ELR (cell line): ENCODE data around the gene PIK3C2B.
A peak's percentile ranks its signal among the peaks of the same experiment; 100 is the strongest.

Experiments
- DNase-seq: peaks from one replicate; pipeline ENCODE4 v3.0.0-alpha.2; 2015; ENCODE audit warnings: low read depth

Gene PIK3C2B

DNA sequence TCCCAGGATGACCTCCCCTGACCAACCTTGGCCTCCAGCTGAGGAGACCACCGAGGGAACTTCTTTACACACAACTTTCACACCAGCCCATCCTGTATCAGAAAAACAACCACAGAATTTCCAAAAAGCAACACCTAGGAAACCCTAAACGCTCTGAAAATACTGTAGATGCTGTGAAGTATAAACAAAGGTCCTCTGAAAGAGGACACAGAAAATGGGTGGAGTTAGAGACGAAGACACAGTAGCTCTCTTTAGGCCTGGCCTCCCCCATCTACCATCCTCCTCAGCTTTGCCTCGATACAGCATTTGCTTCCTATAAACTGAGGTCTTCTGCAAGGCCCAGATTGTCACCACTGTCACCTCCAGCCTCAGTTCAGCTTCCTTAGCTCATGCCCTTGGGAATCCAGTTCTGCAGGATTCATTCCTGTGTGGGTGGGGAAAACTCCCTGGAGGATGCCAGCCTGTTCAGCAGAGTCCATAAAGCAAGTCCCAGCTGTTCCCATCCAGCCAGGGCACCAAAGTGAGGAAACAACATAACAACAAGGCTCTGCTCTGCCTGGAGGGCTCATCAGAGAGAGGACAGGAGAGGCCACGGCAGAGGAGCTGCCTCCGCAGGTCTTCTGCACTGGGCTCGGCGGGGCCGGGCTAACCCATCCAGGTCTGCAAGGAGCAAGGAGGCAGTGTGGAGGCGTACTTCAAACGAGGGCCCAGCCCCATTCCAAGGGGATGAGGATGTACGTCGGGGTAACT lies 15.0 kb downstream of the PIK3C2B start:
- no peak for DNase-seq

DNA sequence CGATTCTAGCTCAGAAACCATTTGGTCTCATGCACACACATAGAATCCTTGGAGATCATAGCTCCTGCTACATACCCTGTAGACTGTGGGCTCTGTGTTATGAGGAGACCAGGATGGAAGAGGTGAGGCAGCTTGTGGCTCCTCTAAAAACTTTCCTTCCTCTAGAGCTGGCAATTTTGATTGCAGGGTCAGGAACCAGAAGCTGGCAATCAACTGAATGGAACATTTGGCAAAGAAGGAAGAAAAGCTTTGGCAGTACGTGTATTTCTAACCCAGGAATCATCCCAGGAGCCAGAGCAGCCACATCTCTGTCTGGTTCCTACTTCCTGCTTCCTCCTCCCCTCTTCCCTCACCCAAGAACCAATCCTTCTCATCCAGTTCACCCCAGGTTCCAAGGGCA lies 15.7 kb downstream of the PIK3C2B start:
- no peak for DNase-seq

DNA sequence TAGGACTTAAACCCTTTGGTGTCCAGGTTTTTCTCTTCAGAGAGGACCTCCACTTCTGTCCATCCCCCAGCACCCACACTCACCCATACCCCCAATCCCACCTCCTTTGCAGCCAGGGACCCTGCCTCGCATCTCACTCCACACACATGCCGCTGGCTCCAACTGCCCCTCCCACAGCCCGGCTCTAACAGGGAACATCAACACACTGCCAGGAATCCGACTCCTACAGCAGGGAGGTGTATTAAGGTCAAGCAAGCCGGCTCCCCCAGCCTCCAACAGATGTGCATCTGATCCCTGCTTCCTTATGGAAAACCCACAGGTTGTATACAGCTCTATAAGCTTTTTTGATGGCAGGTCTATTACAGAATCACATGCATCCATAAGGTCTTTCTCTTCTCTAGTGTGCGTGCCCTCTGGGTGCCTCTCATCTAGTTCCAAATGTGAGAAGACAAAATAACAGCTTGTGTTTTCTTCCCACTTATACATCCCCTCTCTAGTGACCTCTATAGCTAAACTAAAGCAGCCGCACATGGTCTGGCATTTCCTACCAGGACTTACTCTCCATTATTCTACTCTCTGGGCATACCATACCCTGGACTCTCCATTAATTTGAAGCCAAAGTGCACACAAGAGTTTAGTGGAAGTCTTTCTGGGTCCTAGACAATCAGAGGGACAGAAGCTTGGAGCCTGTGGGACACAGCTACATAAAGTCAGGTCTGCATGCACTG lies 16.3 kb downstream of the PIK3C2B start:
- no peak for DNase-seq

DNA sequence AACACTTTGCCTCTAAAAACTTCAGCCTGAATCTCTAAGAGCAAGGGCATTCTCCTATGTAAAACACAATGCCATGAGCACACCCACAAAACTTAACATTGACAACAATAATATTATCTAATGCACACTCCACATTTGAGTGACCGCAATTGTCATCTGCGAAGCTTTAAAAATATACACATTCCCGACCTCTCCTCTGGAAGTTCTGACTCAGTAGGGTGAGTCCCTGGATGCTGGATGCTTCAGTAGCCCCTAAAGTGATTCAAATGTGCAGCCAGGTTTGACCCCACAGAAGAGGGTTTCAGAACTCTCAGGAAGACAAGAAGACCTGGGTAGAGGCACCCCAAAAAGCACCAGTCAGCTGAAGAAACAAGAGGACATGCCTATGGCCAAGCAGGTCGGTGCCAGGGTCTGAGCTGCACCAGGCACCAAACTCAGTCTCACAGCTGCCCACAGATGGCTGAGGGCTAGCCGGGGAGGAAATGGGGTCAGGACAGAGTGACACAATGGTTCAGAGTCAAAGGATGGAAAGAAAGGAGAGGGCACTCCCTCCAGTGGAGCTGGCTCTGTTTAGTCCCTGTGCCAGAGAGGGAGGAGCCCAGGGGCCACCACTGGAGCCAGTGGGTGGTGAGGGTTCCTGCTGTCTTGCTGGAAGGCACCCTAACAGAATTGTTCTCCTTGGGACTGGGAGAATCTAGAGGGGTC lies 17.4 kb downstream of the PIK3C2B start:
- peak; percentile 31 for DNase-seq

DNA sequence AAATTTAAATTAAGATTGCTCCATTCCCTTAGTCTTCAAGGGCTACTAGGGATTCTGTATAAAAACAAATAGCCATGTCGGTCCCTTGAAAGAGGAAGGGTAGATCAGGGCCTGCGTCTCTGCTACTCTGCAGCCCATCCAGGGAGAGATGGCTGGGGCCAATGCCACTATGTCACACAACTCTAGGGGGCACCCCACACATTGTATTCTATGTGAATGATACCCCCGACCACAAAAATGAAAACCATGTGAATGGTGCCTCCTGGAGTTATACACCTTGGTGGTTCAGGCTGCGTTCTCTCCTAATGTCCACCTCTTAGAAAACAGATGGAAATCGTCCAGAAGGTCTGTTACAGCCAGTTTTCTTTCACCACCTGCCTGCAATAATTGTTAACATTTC lies 18.0 kb downstream of the PIK3C2B start:
- no peak for DNase-seq

DNA sequence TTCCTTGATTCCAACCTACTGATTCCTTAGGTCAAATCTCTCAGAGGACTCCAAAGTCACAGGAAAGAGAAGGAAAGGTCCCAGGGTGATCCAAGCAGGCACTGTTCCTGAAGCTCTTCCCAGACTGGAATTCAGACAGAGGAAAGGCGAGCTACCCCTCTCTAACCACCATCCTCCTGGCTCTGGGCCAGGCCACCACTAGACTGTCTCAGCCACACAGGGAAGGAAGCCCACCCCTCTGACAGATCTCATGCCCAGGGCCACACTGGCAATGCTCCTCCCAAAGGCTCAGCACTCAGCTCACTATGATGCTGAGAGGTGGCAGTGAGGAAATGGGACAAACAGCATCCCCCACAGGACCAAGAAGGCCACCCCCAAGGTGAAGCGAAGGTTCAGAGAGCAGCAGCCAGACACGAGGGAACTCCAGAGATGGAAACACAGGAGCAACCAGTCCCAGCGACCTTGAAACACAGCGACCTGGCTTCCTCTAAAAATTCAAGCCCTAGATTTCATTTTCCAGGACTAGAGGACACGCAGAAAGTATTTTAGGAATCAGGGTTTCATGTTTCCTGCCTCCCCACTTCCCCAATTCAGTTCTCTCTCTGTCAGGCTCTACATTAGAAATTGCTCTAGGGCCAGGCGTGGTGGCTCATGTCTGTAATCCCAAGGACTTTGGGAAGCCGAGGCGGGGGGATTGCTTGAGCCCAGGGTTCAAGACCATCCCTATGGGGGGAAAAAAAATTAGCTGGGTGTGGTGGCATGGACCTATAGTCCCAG lies 18.8 kb downstream of the PIK3C2B start:
- DNase-seq, result no peak

DNA sequence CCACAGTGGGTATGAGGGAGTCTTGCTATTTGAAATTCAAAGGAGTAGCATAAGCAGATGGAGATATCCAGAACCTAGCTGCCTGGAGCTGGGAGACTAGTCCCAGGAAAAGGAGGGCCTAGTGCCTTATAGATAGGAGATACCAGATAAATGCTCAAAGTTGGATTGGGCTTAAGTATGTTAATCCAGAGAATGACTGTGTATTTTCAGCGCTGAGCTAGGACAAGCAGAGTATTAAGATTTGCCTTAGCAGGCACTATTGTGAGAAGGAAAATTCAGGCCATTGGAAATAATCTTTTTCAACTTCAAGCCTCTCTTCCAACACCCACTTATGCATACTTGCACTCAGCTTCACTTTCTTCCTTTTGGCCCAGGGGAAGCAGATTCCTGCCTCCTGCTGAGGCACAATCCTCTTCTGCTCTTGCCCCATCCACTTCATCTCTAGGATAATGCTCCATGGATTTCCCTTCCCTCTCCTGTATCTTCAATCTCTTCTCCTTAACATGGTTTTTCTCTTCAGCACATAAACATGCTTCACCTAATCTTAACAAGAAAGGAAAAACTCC lies 21.1 kb downstream of the PIK3C2B start:
- no peak for DNase-seq

DNA sequence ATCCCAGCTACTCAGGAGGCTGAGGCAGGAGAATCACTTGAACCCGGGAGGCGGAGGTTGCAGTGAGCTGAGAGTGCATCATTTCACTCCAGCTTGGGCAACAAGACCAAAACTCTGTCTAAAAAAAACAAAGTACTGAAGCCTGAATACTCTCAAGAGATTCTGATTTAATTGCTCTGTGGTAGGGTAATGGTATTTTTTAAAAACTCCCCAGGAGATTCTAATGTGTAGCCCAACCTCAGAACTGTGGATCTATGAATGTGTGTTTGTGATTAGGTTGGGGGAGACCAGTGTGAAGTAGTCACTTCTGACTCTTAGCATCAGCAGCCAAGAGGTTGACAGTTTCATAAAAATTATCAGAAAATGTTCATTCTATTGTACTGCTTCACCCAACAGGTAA lies 21.9 kb downstream of the PIK3C2B start:
- DNase-seq, result no peak

DNA sequence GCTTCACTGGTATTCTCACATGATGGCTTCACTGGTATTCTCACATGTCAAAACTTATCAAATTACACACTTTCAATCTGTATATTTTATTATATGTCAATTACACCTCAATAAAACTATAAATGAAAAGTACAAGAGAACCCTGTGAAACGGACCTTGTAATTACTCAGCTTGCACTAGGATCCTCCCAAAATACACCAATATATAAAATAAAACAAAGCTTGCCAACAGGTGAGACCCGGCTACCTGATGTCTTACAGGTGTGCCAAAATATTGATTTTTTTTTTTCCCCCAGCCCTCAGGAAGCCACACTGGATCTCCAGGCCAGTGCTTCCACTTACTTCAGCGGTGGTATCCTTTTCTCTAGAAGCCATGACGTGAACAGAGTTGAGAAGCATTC lies 22.9 kb downstream of the PIK3C2B start:
- no peak for DNase-seq

DNA sequence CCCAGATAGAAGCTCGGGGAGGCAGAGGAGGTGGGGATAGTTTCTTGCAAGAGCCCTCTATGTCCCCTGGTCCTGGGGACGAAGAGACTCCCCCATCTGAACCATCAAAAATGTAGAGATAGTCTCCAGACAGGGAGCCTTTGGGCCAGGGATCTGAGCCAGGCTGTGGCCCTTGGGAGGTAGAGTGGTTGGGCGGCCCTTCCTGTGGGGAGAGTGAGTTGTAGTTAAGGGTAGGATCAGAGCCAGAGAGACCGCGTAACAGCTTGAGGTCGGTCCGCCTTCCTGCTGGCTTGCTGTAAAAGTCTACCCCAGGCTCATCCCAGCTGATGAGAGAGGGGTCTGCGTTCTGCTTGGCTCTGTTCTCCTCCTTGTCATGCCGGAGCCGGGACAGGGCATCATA lies 25.3 kb downstream of the PIK3C2B start:
- DNase-seq, result no peak

DNA sequence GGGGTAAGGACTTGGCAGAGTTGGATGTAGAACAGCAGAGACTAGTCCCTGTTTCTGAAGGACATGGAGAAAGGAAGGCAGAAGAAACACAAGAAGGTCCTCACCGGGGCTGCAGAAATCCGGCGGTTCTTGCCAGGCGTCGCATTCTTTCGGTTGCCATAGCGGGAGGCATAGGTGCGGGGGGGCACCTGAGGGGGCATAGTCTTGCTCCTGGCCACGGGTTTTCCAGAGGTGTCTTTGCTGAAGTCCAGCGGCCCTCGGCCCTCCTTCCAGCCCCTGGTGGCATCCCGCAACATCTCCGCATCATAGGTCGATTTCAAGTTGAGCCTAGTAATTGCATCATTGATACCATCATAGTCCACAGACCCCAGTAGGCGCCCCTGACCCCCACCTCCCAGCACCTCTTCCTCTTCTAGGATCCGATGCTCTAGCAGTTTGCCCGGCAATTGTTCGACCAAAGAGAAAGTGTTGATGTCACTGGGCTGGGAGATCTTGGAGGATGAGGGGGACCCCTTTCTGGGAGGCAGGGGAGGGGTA lies 25.8 kb downstream of the PIK3C2B start:
- no peak for DNase-seq

DNA sequence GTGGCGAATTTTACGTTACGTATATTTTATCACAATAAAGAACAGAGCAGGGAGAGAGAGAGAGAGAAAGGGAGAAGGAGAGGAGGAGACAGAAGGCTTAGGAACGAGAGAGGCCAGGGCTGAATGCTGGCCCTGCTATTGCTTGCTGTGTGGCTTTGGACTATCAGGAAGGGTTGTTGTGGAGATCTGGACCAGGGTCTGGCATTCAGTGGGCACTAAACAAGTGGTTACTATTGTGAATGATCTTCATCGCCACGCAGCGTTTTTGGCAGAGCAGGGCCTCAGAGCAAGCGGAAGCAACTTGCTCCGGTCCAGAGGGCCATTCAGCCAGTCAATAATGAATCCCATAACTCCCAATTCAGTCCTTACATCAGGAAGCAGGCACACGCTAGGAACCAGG lies 26.4 kb downstream of the PIK3C2B start:
- DNase-seq, result no peak

DNA sequence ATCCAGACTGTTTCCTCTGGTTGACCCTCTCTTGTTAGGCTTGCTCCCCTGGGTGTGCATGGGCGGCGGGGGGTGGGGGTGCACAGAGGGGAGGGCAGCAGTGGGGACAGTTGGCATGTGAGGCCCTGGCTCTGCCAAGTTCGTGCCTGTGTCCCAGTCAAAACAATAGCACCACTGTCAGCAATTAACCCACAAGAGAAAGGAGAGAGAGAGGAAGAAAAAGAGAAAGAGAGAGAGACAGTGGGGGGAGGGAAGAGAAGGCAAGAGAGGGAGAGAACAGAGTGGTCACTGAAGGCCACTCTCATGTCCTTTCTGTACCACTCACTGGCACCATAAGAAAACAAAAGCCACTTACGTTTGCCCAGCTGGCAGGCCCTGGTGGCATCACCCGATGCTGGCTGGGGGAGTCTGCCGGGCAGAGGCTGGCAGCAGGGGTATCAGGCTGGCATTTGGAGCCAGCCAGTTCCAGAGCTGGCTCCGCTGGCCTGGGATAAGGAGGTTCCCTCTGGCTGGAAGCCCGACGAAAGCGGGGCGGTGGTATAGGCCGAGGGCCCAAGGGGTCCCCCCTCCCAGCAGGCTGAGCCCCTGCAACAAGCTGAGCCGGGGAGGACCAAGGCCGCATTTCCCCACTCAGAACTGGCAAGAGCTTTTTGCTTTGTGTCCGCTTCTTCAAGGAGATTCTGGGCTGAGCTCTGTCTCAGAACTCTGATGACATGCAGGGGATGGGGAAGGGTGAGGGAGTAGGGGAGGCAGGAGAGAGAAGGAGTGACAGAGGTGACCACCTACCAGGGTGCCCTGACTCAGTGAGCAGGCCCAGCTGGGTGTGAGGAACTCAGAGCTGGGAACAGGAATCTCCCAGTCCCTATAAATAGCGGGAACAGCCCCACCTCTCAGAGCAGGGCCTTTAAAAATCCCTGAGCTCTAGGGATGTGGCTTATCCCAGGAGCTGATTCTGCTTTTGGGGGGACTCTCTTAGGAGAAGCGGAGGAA lies 27.9 kb downstream of the PIK3C2B start:
- no peak for DNase-seq

DNA sequence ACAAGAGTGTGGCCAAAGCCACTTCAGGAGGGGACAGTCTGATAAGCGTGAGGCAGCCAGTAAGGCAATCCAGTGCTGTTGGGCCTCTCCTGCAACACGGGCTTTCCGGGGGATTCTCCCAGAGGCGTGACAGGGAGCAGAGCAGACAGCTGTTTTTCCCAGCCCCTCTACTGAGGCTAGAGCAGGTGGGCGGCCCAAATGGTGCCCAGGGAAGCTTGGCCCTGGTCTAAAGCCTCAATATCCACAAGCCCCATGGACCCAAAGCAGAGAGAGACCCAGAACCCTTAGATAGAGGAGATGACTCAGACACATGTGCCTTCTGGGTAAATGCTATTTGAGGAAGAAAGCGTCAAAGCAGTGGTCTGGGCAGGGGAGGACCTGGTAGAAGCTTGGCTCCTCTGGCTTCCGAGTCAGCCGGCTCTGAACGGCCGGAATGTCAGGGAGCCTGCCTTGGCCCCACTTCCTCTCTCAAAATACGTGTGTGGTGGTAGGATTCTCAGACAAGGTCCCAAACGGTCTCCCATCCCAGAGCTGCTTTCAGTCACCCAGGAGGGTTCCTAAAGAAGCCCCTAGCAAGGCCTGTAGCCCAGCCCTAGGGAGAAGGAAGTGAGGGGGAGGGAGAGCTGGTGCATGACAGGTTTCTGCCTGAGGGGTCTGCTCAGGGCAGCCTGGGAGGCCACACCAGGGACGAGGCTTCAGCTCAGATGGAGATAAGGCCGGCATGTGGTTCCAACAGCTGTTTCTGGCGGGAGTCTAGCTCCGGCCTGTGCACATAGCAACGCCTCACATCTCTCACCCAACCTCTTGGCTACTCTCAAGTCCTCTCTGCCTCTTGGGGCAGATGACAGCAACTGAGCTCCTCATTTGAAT lies 28.8 kb downstream of the PIK3C2B start:
- no peak for DNase-seq

DNA sequence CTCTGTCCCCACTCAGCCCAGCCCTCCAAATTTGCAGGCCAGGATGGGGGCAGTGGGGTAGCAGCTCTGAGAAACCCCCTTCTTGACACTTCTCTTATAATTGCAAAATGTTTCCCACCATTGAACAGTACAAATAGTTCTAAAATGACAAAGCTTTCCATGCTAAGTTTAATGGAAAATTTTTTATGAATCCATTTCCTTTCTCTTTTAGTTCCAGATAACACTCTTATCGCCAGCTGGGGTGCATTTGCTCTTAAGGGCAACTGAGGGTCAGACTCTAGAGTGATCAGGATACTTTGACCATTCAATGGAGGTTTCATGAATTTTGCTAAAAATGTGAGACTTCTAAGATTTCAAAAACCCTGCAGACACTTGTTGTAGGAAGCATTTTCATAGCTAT lies 29.9 kb downstream of the PIK3C2B start:
- DNase-seq, result no peak

DNA sequence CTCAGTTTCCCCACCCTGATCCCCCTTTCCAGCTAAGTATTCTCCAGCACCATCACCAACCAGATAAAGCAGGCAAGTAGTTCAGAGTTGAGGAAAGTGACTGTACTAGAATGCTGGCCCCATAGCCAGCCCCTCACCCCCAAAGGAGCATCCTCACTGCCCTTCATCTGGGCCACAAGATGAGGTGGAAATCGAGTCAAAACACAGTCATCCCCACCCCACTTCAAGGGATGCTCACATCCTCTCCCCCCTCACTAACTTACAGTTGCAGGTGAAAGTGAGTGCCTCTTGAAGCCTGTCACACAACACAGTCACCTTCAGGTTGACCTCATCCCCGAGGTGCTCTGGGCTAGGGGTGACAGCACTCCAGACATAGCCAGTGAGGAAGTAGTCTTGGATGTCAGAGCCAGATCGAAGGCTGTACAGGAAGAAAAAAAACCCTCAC lies 30.4 kb downstream of the PIK3C2B start:
- no peak for DNase-seq

DNA sequence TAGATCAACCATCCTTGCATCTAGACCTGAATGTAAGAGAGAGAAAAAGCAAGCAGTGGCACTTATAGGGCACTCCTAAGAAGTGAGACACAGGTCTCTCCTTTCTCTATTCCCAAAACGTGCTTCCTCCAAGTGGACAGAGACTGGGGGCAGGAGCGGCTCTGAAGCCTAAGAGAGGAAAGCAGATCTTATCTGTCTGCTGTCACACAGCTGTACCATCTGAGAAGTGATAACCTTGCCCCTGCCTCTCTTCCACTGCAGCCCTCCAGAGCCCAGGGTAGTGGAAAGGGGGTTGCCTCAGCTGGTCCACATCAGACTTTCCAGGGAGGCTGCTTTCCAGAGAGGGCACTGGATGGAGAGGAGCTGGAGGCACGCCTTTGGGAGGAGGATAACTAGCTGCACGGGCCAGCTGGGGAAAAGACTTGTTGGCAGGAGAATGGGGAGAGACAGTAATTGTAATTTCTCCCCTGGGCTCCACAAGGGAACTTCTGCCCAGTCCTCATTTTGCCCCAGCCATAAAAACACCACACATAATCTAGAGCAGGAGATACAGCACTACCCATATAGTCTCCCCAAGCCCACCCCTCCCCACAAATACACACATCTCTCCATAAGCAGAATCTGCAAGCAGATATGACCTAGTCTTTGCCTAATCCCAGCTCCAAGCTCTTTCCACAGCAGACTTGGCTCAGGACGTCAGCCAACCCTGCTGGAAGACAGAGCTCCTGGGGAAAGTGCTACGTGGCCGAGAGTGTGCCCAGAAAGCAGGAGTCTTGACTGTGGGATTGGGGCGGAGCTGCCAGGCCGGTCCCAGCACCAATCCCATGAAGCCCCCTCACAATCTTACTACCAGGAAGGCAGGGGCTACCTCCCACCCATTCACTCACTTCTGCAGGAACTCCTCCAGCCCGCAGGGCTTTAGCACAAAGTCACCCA lies 31.2 kb downstream of the PIK3C2B start:
- no peak for DNase-seq

DNA sequence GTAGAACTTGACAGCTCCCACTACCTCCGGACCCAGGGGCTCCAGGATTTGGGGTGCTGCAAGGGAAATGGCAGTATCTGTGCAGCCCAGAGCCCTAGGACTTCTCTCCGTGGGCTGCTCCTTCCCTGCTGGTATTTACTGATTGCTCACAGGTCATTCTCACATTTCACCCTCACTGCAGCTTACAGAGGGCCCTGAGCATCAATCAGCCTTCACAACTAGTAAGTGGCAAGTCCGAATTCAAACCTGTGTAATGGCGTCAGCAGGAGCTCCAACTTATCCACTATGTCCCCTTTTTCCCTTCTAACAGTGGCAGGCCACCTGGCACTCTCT lies 32.4 kb downstream of the PIK3C2B start:
- no peak for DNase-seq
